OCI-LY1 (cell line): ENCODE data around the gene FMO3.

Source experiments
- H2AFZ ChIP-seq: fragments of 200-600 bp; sonication (generic), shearing (Covaris generic); 2 replicates; pipeline ENCODE4 v1.6.0; 2014; ENCODE audit warnings: antibody characterized with exemption, mild to moderate bottlenecking, low read length
- H3F3A ChIP-seq: fragments of 200-600 bp; sonication (generic), shearing (Covaris generic); 2 replicates; pipeline ENCODE4 v1.6.0; 2014; ENCODE audit warnings: mild to moderate bottlenecking, antibody characterized with exemption, low read length, moderate library complexity; ENCODE audit not compliant: insufficient read depth
- H3K27ac ChIP-seq: fragments of 200-600 bp; sonication (generic); 2 replicates; pipeline ENCODE4 v1.5.1; 2014; ENCODE audit warnings: low read length, mixed run types, mild to moderate bottlenecking, low read depth; ENCODE audit not compliant: poor library complexity, severe bottlenecking
- H3K27me3 ChIP-seq: fragments of 200-600 bp; sonication (generic); 2 replicates; pipeline ENCODE4 v1.6.0; 2014; ENCODE audit warnings: antibody characterized with exemption, mild to moderate bottlenecking, low read length, moderate library complexity; ENCODE audit not compliant: insufficient read depth
- H3K36me3 ChIP-seq: fragments of 200-600 bp; sonication (generic); 2 replicates; pipeline ENCODE4 v1.6.1; 2014; ENCODE audit warnings: mild to moderate bottlenecking, antibody characterized with exemption, low read length, moderate library complexity, mixed read lengths; ENCODE audit not compliant: insufficient read depth
- H3K4me1 ChIP-seq: fragments of 200-600 bp; sonication (generic); 2 replicates; pipeline ENCODE4 v1.5.1; 2014; ENCODE audit warnings: mild to moderate bottlenecking, low read length, moderate library complexity; ENCODE audit not compliant: insufficient read depth, severe bottlenecking
- H3K4me2 ChIP-seq: fragments of 200-600 bp; sonication (generic), shearing (Covaris generic); 2 replicates; pipeline ENCODE4 v1.6.1; 2014; ENCODE audit warnings: low read length
- H3K4me3 ChIP-seq: fragments of 200-600 bp; sonication (generic); 2 replicates; pipeline ENCODE4 v1.5.1; 2014; ENCODE audit warnings: low read length, low read depth, mild to moderate bottlenecking, mixed read lengths; ENCODE audit not compliant: poor library complexity, severe bottlenecking
- H3K79me2 ChIP-seq: fragments of 200-600 bp; shearing (Covaris generic); 2 replicates; pipeline ENCODE4 v1.6.1; 2016; ENCODE audit warnings: mixed run types, low read length, mixed read lengths; ENCODE audit not compliant: insufficient read depth
- H3K9ac ChIP-seq: fragments of 200-600 bp; sonication (generic), shearing (Covaris generic); 2 replicates; pipeline ENCODE4 v1.6.1; 2014; ENCODE audit warnings: mild to moderate bottlenecking, low read length, mixed read lengths
- H3K9me2 ChIP-seq: fragments of 200-600 bp; sonication (generic), shearing (Covaris generic); 2 replicates; pipeline ENCODE4 v1.6.1; 2014; ENCODE audit warnings: low read depth, mild to moderate bottlenecking, low read length, mixed read lengths
- H3K9me3 ChIP-seq: fragments of 200-600 bp; shearing (Covaris generic); 2 replicates; pipeline ENCODE4 v1.6.1; 2014; ENCODE audit warnings: low read length, mixed read lengths
- H4K20me1 ChIP-seq: fragments of 200-600 bp; sonication (generic), shearing (Covaris generic); 2 replicates; pipeline ENCODE4 v1.6.0; 2016; ENCODE audit warnings: mild to moderate bottlenecking, low read length; ENCODE audit not compliant: insufficient read depth
- EZH2 ChIP-seq: fragments of 200-600 bp; sonication (generic), shearing (Covaris generic); IDR thresholded peaks from 2 replicates; pipeline ENCODE4 v1.8.0; 2017; ENCODE audit warnings: borderline replicate concordance, mixed run types, mild to moderate bottlenecking, antibody characterized with exemption, low read length, moderate library complexity, mixed read lengths
- TF ChIP-seq, protein P1 (sequence below): fragments of 200-600 bp; sonication (generic), shearing (Covaris generic); IDR thresholded peaks from 2 replicates; pipeline ENCODE4 v1.5.1; 2017; ENCODE audit warnings: mild to moderate bottlenecking, antibody characterized with exemption, low read length, moderate library complexity, mixed read lengths

The FMO3 gene

DNA sequence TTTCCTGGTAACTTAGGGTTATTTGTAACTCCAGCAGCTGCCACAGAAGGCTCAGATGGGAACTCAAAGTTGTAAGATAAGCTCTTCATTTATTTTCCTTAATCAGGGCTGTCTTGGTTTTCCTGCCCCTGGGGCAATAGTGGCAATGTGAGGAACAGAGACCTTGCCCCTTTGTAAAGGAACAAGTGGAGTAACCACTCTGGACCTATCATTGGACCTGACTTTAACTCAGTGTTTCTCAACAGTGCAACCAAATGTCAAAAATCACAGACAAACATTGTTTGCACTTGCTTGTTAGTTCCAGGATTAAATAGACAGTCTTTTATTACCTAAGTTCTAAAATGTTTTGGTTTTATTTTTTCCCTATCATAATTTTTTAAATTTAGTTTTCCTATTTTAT, 2.8 kb upstream of the FMO3 start:
- no peaks in the 10 kb centered on the region for H3K9me2 ChIP-seq
- H3K9me3 ChIP-seq, result no peaks in the 10 kb centered on the region
- no peak for TF ChIP-seq EZH2
- TF ChIP-seq, protein P1, sequence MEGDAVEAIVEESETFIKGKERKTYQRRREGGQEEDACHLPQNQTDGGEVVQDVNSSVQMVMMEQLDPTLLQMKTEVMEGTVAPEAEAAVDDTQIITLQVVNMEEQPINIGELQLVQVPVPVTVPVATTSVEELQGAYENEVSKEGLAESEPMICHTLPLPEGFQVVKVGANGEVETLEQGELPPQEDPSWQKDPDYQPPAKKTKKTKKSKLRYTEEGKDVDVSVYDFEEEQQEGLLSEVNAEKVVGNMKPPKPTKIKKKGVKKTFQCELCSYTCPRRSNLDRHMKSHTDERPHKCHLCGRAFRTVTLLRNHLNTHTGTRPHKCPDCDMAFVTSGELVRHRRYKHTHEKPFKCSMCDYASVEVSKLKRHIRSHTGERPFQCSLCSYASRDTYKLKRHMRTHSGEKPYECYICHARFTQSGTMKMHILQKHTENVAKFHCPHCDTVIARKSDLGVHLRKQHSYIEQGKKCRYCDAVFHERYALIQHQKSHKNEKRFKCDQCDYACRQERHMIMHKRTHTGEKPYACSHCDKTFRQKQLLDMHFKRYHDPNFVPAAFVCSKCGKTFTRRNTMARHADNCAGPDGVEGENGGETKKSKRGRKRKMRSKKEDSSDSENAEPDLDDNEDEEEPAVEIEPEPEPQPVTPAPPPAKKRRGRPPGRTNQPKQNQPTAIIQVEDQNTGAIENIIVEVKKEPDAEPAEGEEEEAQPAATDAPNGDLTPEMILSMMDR, result no peak
- H2AFZ ChIP-seq, result no peak overlapping the region
- H3K4me2 ChIP-seq, result no peak overlapping the region
- H3K36me3 ChIP-seq, result no peaks in the 10 kb centered on the region
- H3K4me3 ChIP-seq, result no peak overlapping the region
- no peaks in the 10 kb centered on the region for H3F3A ChIP-seq
- no peaks in the 10 kb centered on the region for H3K79me2 ChIP-seq
- no peaks in the 10 kb centered on the region for H4K20me1 ChIP-seq
- H3K9ac ChIP-seq, result no peak overlapping the region
- H3K4me1 ChIP-seq, result no peaks in the 10 kb centered on the region
- no peaks in the 10 kb centered on the region for H3K27me3 ChIP-seq
- no peak overlapping the region for H3K27ac ChIP-seq

DNA sequence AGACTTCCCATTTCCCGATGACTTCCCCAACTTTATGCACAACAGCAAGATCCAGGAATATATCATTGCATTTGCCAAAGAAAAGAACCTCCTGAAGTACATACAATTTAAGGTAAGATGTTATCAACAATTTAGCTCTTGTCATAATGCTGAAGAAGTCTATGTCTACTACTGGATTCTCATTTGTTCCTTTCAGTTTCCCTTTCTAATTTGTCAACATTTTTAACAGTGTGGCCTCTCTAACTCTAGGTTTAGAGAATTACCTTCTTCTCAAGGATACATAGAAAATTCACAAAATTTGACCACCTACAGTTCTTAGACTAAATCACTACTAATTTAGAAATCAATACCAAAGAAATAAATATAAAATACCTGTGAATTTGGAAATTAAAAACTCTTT, 13.2 kb downstream of the FMO3 start:
- H3K4me2 ChIP-seq, result no peak overlapping the region
- no peak overlapping the region for H3K9ac ChIP-seq
- no peak overlapping the region for H2AFZ ChIP-seq
- no peaks in the 10 kb centered on the region for H4K20me1 ChIP-seq
- no peaks in the 10 kb centered on the region for H3F3A ChIP-seq
- H3K27ac ChIP-seq, result no peak overlapping the region
- H3K27me3 ChIP-seq, result no peaks in the 10 kb centered on the region
- H3K36me3 ChIP-seq, result no peaks in the 10 kb centered on the region
- H3K9me2 ChIP-seq, result no peaks in the 10 kb centered on the region
- no peaks in the 10 kb centered on the region for H3K9me3 ChIP-seq
- TF ChIP-seq, protein P1, result no peak
- TF ChIP-seq EZH2, result no peak
- H3K4me3 ChIP-seq, result no peak overlapping the region
- no peaks in the 10 kb centered on the region for H3K79me2 ChIP-seq
- H3K4me1 ChIP-seq, result no peaks in the 10 kb centered on the region

DNA sequence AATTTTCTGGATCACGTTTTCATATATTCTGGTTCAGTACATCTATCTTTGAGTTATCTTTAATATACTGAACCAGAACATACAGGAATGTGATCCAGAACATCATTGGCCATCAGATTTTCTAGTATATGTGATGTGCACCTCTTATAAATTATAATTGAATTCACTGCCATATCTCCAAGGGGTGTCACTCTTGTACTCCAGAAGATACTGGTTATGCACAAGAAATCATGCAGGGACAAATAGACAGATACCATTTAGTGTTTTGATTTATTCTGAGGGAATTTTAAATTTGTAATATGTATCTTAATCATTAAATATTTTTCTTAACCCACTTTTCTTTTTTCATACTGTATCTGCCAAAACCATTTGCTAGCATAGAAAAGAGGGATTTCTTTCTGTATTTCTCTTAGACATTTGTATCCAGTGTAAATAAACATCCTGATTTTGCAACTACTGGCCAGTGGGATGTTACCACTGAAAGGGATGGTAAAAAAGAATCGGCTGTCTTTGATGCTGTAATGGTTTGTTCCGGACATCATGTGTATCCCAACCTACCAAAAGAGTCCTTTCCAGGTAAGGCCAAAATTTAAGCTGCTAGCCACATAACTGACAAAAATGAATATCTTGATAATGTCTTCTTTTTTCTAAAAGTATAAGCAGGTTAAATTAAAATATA, 16.7 kb downstream of the FMO3 start:
- Histone ChIP-seq H3K27me3 (no peaks in the 10 kb centered on the region), H3K9ac (no peak overlapping the region)
- no peak for TF ChIP-seq EZH2
- TF ChIP-seq, protein P1, result no peak

More for the DNA sequence above, 16.7 kb downstream of the FMO3 start:
- no peaks in the 10 kb centered on the region for H3K4me1 ChIP-seq
- H3K9me2 ChIP-seq, result no peaks in the 10 kb centered on the region
- H2AFZ ChIP-seq, result no peak overlapping the region
- H3K9me3 ChIP-seq, result no peaks in the 10 kb centered on the region
- H3F3A ChIP-seq, result no peaks in the 10 kb centered on the region
- no peak overlapping the region for H3K4me3 ChIP-seq
- no peak overlapping the region for H3K27ac ChIP-seq
- H3K79me2 ChIP-seq, result no peaks in the 10 kb centered on the region
- H3K36me3 ChIP-seq, result no peaks in the 10 kb centered on the region
- no peak overlapping the region for H3K4me2 ChIP-seq
- no peaks in the 10 kb centered on the region for H4K20me1 ChIP-seq
